HG02798 (cell line): Measurements from ENCODE around the gene P4HA2.
A peak's percentile ranks its signal among the peaks of the same experiment; 100 is the strongest.

Experiments used
- ATAC-seq: cut with Tn5 transposase; IDR thresholded peaks from one replicate; pipeline ENCODE4 v1.9.1; 2021; ENCODE audit warnings: mild to moderate bottlenecking; ENCODE audit not compliant: unreplicated experiment, poor library complexity

Gene P4HA2

GRCh38 chr5:132253008-132253441 is 25.4 kb upstream of the P4HA2 start:
- no peak for ATAC-seq

- no peak for ATAC-seq
These were observed 23.6 kb upstream of the P4HA2 start for GRCh38 chr5:132251220-132251725.

- no peak for ATAC-seq
These were observed 22.9 kb upstream of the P4HA2 start for GRCh38 chr5:132250547-132250946.

GRCh38 chr5:132246806-132247205 is 19.2 kb upstream of the P4HA2 start:
- no peak for ATAC-seq

GRCh38 chr5:132245593-132245992 is 17.9 kb upstream of the P4HA2 start:
- ATAC-seq: no peak

GRCh38 chr5:132243366-132243977 is 15.8 kb upstream of the P4HA2 start:
- no peak for ATAC-seq

- no peak for ATAC-seq
These were observed 12.1 kb upstream of the P4HA2 start for GRCh38 chr5:132239776-132240175.

- ATAC-seq: no peak
These were observed 11.3 kb upstream of the P4HA2 start for GRCh38 chr5:132238901-132239500.

GRCh38 chr5:132238169-132238744 is 10.6 kb upstream of the P4HA2 start:
- ATAC-seq: peak; percentile 82

- no peak for ATAC-seq
These were observed 10.0 kb upstream of the P4HA2 start for GRCh38 chr5:132237670-132238069.

- no peak for ATAC-seq
These were observed 9.5 kb upstream of the P4HA2 start for GRCh38 chr5:132237141-132237540.

- no peak for ATAC-seq
These were observed 7.7 kb upstream of the P4HA2 start for GRCh38 chr5:132235340-132235739.

- ATAC-seq: no peak
These were observed 7.0 kb upstream of the P4HA2 start for GRCh38 chr5:132234684-132235062.

GRCh38 chr5:132233811-132234683 is 6.4 kb upstream of the P4HA2 start:
- ATAC-seq: no peak

GRCh38 chr5:132233081-132233480 is 5.4 kb upstream of the P4HA2 start:
- ATAC-seq: no peak

GRCh38 chr5:132232465-132232864 is 4.8 kb upstream of the P4HA2 start:
- no peak for ATAC-seq

GRCh38 chr5:132230871-132231270 is 3.2 kb upstream of the P4HA2 start:
- ATAC-seq: no peak

GRCh38 chr5:132229236-132229635 is 1.6 kb upstream of the P4HA2 start:
- no peak for ATAC-seq

GRCh38 chr5:132228241-132229035 is 785 bp upstream of the P4HA2 start:
- ATAC-seq: no peak

GRCh38 chr5:132227235-132227484 is 493 bp downstream of the P4HA2 start:
- no peak for ATAC-seq
